ENCODE results near the gene ADORA1.

ADORA1 gene

DNA sequence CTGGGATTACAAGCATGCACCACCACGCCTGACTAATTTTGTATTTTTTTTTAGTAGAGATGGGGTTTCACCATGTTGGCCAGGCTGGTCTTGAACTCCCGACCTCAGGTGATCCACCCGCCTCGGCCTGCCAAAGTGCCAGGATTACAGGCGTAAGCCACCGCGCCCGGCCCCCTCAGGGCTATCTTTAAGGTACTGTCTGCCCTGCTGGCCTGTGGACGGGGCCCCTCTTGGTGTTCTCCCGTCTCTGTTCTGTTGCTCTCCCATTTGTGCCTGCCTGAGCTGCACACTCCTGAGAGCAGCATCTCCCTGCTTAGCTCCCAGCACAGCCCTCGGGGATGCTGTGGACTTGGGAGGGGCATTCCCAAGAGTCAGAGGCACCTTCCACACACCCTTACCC lies 34.2 kb downstream of the ADORA1 start:
- DNase-seq = no peak

DNA sequence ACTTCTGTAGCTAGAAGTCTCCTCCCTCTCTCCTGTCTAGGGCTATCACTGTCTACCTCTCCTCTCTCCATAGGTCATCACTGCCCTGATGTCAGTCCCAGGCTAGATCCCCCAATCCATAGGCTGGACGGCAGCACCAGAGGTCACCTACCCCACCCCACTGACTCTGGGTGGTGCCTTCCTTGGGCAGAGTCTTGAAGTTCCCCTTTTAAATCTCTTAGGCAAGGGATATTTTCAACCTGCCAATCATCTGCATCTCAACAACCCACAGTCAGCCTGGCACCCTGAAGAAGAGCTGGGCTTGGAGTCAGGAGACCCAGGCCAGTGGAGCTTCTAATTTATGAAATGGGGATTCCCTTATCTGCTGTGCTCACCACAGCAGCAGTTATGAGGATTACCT lies 34.9 kb downstream of the ADORA1 start:
- no peak for DNase-seq

DNA sequence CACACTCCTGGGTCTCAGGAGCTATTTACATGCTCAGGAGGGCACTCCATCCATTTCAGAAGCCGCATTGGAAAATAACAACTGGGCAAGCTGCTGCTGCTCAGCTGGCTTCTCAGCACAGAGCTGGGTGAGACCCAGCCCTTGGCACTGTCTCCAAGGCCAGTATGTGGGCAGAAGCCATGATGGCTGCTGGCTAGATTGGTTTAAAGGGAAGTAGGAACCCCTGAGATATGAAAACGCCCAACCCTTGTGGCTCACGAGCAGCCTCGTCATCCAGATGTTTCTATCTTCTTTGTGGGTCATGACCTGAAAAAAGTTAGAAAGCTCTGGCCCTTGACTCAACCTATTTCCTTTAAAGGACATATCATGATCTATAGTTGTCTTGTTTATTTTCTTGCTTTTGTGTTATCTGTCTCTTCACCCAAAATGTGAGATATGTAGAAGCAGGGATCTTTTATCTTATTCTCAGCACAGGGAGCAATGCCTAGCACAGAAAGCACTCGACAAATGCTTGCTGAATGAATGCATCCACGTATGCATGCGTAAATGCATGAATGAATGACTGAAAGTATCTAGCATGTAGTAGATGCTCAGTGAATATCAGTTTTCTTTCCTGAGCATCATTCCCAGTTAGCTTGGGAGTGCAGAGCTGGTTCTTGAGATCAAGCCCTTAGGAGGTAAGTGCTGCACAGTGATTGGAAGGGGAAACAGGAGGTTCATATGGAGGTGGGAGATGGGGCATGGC lies 36.5 kb downstream of the ADORA1 start:
- DNase-seq = no peak

DNA sequence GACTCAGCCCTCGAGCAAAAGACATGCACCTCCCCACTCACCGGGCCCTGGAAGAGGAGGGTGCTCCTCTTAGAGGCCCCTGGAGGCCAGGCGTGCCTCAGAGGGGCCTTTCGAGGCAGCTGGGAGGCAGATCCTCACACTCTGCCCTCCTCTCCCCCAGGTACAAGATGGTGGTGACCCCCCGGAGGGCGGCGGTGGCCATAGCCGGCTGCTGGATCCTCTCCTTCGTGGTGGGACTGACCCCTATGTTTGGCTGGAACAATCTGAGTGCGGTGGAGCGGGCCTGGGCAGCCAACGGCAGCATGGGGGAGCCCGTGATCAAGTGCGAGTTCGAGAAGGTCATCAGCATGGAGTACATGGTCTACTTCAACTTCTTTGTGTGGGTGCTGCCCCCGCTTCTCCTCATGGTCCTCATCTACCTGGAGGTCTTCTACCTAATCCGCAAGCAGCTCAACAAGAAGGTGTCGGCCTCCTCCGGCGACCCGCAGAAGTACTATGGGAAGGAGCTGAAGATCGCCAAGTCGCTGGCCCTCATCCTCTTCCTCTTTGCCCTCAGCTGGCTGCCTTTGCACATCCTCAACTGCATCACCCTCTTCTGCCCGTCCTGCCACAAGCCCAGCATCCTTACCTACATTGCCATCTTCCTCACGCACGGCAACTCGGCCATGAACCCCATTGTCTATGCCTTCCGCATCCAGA lies 37.7 kb downstream of the ADORA1 start:
- DNase-seq = no peak

DNA sequence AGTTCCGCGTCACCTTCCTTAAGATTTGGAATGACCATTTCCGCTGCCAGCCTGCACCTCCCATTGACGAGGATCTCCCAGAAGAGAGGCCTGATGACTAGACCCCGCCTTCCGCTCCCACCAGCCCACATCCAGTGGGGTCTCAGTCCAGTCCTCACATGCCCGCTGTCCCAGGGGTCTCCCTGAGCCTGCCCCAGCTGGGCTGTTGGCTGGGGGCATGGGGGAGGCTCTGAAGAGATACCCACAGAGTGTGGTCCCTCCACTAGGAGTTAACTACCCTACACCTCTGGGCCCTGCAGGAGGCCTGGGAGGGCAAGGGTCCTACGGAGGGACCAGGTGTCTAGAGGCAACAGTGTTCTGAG lies 38.3 kb downstream of the ADORA1 start:
- DNase-seq = no peak

DNA sequence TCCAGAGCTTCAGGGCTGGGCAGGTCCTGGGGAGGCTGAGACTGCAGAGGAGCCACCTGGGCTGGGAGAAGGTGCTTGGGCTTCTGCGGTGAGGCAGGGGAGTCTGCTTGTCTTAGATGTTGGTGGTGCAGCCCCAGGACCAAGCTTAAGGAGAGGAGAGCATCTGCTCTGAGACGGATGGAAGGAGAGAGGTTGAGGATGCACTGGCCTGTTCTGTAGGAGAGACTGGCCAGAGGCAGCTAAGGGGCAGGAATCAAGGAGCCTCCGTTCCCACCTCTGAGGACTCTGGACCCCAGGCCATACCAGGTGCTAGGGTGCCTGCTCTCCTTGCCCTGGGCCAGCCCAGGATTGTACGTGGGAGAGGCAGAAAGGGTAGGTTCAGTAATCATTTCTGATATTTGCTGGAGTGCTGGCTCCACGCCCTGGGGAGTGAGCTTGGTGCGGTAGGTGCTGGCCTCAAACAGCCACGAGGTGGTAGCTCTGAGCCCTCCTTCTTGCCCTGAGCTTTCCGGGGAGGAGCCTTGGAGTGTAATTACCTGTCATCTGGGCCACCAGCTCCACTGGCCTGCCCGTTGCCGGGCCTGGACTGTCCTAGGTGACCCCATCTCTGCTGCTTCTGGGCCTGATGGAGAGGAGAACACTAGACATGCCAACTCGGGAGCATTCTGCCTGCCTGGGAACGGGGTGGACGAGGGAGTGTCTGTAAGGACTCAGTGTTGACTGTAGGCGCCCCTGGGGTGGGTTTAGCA lies 38.8 kb downstream of the ADORA1 start:
- no peak for DNase-seq

DNA sequence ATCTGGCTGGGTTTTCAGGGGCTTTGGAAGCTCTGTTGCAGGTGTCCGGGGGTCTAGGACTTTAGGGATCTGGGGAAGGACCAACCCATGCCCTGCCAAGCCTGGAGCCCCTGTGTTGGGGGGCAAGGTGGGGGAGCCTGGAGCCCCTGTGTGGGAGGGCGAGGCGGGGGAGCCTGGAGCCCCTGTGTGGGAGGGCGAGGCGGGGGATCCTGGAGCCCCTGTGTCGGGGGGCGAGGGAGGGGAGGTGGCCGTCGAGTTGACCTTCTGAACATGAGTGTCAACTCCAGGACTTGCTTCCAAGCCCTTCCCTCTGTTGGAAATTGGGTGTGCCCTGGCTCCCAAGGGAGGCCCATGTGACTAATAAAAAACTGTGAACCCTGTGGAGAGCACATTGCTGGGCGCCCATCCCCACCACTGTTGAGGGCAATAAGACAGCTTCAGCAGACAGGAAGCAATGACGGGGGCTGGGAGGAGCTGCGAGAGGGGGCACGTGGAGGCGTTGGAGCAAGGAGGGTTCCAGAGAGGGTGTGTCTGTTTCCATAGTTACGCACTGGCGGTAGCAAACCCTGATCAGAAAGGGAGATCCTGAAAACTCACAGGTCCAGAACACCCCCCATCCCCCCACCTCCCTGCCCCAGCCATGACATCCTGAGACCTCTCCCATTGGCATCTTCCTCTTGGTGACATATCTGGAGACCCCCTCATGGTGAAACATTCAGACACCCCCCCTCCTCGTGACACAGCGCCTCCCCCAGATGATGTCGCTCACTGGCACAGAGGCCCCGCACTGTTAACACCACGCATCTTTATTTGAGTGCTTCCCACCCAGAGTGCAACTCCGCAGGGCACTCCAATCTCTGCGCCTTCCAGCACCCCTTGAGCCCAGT lies 39.7 kb downstream of the ADORA1 start:
- DNase-seq = no peak

DNA sequence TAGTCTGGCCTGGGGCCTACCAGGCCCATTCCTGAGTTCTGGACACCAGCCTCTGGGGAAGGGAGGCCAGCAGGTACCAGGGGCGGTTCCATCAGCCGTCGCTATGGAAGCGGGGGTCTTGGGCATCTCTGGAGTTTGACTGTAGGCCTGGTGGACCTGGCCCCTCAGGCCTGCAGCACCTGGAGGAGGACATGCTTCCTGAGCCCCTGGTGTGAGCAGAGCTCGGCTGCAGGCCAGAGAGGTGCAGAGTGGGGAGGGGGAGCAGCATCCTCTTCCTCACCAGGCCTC lies 40.3 kb downstream of the ADORA1 start:
- DNase-seq = no peak

DNA sequence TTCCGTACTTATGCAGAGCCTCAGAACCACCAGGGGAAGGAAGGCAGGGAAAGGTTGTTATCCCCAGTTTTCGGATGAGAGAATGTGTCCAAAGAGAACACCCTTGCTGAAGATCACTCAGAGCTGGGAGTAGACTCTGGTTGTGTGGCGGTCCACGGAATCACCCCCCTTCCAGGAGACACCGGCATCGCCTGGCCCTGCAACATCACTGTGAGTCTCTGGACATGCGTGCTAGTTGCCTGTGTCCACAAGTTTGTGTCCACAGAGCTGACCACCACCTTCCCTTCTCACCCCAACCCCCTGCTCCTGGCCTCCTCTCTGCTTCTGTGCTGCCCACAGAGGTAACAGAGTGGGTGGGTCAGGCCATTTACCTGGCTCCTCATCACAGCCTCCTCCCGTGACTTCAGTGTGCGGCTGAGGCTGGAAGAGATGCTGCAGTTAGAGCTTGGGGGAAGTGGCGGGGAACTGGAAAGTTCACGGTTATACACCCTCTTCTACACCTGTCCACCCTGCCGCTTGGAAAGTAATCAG lies 40.8 kb downstream of the ADORA1 start:
- DNase-seq = no peak

DNA sequence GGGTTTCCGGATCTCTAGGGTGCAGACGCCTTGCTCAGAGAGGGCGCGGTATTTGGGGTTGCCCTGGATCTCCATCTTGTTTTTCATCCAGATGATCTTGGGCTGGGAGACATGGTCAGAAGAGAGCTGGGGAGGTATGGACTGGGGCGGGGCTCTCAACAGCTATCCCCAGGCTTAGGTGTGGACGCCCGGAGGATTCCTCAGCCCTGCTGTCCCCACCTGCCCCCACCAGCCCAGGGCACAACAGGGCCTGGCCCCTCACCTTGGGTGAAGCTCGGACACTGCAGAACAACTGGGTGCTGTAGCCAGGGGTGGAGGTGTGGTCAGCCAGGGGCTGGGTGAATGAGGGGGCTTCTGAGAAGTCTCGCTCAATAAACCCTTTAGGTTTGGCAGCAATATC lies 41.5 kb downstream of the ADORA1 start:
- no peak for DNase-seq

DNA sequence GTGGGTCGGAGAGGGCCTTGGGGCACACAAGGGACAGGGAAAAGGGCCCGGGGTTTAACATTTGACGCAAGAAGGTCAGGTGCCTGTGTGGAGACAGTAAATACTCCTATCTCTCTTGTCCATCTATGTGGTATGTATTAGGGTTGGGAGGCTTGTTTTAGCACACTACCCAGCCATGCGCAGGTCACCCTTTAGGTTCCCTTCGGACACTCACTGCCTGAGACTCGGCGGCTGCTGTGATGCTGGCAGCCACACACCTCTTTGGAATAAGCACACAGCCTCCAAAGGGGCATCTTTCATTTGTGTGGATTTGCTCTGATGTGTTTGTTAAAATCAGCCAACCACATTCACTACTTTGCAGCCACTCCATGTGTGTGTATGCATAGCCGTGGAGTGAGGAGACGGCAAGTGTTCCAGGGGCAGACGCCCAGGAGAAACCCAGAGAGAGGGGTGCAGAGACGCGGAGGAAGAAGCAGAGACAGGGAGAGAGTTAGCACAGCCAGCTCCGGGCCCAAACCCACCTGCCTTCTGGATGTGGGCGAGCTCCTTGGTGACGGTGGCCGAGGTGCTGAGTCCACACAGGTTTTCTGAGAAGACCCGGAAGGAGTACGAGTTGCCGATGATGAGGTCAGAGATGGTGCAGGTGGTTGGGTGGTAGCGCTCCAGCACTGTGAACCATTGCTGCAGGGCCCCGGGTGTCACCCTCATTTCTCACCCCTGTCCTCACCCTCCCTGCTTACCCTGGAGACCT lies 42.4 kb downstream of the ADORA1 start:
- no peak for DNase-seq

DNA sequence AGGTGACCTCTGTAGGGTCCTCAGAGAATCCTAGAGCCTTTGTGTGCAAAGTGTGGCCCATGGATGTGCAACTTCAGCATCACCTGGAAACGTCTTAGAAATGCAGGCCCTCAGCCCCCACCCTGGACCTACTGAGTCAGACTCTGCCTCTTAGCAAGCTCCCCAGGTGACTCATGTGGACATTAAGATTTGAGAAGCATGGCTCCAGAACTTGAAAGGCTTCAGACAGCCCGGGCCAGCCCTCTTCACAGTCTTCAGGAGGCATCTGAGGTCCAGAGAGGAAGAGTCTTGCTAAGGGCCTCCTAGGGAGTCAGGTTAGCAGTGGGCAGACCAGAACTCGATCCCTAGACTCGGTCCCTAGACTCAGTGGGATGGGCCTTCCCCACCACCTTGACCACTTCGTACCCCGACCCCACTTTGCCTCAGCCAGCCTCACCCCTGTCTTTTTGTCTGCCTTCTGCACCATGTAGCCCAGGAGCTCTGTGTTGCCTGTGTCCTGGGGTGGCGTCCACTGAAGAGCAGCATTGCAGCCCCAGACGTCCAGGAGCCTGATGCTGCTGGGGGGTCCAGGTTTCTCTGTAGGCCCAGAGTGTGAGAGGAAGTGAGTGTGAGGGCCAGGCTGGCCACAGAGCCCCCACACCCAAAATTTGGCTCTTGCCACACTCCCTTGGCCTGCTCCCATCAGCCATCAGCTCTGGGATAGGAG lies 43.3 kb downstream of the ADORA1 start:
- no peak for DNase-seq

DNA sequence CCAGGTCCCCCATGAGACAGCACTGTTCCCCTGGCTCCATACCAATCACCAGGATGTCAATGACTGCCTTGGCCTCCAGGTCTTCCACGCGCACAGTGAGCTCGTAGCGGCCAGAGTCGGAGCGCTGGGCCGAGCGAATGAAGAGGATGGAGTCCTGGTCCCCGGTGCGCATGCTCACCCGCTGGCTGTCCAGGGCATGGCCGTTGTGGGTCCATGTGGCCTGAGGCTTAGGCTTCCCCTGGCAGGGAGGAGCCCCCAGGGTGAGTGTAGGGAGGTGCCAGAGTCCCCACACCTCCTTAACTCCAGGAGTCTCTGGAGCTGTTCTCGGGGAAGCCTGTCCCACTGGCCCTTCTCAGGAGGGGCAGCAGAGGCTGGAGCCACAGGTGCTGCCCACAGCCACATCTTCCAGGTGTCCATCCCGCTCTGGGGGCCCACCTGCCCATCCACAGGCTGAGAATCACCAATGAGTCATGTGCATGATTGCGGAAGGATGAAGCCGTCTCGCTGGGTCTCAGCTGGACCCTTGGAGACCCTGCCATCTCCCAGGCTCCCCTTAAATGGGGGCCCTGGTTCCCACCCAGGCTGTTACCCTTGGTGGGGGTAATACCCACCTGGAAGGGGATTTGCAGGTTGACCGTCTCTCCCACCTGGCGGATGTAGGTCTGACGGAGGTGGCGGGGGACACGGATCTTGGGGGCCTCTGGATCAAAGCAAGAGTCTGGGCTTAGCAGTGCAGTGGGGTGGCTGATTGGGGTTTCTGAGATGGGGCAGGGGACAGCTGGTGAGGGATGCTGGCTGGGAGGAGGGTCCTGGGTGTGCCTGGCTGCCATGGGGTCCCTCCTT lies 44.0 kb downstream of the ADORA1 start:
- no peak for DNase-seq

DNA sequence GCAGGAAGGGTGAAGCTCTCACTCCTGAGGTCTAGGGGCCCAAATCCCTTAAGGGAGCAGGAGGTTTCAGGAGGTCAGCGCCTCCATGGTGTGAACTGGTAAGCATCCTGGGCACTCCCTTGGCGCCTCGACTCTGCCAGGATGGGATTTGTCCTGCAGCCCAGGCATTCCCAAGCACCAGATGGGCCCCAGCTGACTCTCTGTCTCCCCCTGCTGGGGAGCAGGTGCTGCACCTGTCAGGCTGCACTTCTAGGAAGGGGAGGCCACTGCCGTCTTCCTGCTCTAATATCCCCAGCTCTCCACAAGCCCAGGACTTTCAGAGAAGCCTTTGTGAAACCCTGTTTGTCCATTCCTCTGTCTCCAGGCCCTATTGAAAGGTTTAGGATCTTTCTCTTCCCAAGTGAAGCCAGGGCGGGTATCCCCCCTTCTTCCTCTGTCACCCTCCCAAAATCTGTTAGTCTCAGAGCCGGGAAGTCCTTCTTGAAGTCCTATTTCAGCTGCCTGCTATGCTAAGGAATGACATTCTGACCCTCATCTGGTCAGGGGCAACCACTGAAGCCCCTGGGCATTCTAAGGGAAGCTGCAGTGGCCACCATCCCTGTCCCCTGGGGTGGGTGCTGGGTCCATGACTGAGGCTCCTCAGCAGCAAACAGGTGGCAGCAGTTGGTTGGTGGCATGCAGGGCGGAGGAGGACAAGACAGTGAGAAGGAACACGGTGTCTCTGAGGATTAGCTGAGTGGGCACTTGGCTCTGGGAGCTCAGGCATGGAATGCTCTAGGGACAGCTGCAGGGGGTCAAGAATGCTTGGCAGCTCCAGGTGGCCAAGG lies 44.9 kb downstream of the ADORA1 start:
- DNase-seq = peak; percentile 65

DNA sequence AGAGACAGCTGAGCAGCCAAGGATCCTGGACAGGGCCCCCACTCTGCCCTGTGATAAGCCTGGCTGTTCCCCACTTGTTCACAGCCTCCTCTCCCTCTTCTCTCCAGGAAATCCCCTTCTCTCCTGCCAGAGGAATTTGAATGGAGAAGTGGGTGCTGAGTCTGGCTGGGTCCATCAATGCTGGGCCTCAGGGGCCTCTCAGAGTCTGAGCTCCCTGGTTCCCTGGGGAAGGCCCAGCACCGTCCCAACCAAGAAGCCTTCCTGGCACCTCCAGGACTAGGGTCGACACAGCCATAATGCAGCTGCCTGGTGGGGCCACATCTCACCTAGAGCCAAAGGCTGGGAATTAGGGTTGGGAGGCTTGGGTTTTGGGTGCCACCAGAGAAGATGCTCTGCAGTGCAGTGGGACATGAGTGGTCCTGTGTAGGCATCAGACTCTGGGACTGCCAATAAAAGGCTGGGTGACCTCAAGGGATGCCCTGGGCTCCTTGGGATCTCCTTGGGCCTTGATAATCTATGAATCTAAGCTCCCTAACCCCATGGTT lies 45.6 kb downstream of the ADORA1 start:
- DNase-seq = no peak

DNA sequence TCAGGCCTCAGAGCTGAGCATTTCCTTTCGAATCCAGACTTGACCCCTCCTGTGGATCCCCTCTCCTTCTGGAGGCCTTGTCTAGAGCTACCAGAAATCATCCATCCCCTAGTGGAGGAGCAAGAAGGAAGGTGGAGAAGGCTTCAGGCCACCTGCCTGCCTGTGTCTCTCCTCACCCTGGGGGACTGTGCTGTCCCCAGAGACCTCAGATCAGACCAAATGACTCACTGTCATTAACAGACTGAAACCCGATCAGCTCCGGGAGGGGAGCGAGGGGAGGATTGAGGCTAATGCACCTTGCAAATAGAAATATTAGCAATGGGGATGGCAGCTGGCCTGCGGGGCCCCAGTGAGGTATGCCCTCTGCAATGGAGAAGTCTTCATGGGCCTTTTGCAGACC lies 46.0 kb downstream of the ADORA1 start:
- no peak for DNase-seq

DNA sequence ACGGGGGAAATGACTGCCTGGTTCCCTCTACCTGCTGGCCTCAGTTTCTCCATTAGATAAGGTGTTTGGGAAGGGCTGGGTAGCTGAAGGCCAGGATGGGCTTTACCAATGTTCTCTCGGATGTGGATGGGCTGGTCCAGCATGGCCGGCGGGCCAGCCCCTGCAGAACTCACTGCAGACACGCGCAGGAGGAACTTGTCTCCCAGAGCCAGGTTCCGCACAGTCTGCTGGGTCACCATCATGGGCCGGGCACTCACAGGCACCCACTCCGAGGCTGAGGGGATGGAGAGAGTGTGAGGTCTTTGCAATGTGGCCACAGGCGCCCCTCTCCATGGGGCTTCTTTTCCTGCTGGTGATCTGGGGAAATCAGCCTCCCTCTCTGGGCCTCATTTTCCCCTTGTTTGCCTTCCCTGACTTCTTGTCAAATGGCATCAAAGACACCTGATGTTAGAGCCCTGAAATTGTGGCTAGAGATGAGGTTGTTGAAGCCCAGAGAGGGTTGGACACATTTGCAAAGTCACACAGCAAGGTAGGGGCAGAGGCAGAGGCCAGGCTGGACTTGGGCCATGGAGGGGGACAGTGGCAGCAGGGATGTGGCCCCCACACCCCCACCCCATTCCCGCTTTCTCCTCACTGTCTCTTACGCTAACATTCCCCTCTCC lies 46.9 kb downstream of the ADORA1 start:
- DNase-seq = no peak

DNA sequence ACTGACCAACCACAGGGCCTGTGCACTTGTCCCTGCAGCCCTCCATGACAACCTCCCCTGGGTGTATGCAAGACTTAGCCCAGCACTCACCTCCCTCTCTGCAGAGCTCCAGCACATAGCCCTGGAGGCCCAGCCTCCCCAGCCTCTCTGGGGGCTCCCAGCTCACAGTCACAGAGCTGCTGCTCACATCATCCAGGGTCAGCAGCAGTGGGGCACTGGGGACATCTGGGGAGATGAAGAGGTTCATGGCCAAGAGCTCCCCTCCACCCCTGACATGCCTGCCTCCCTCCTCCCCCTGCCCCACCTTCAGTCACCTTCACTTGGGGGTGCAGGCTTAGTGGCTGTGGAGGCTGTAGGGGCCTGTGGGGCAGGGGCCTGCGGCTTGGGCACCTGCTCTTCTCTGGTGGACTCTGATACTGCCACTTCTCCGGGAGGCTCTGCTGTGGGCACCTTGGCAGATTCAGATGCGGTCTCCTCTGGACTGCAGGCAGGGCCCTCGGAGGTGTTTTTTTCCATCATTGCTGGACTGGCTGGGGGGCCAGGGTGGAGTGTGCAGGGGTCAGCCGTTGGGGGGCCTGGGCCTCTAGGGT lies 47.8 kb downstream of the ADORA1 start, which contains the start of gene MYBPH:
Gene MYBPH, minus strand, starts transcription at position 590 of the 590 bp plus-strand sequence. Its CDS starts 71 bp downstream, at position 519.
- no peak for DNase-seq

Measured in NCI-H1694 (cell line).